ENCODE measurements around the gene TUBB4B. TPM values are rescaled to one million over a fixed set of nuclear protein-coding genes. Genes with fewer than 3 reads are reported as not detected.

Gene TUBB4B
- total RNA-seq, 1 experiment from 2014 or later = 424 TPM

DNA sequence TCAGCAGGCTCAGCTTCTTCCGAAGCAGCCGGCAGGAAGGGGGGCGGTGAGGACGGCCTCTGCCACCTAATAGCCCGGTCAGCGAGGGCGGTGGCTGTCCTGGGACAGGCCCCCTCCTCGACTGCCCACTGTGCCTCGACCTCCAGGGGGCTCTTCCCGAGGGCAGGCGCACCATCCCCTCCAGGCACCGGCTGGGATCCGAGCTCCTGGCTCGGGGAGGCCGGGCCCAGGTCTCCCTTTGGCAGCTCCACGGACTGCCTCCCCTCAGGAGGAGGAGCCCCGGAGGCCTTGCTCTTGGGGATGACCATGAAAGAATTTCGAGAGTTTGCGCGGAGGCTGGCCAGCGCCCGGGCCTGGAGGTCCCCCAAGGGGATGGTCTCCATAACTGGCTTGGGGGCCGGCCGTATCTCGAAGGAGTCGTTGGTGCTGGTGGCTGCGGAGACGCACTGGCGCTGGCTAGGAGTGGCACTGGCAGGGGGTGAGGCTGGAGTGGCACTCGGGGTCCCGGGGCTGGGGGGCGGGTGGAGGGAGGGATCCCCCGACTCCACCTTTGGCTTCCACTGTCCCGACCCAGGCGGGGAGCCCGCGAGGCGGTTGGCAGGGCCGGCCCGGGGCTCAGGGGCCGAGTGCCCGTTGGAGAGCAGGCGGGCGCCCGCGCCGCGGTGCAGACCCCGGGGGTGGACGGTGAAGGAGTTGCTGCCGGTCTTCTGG is 41.5 kb upstream of the TUBB4B start:
- BruUV-seq (replicated peaks) = no TSS peak
- Histone ChIP-seq H3K79me2 (ENCODE audit: low read length) (peaks cover 48% of the 10 kb centered on the region), H3K27ac (ENCODE audit: low read length) (no peak overlapping the region)

DNA sequence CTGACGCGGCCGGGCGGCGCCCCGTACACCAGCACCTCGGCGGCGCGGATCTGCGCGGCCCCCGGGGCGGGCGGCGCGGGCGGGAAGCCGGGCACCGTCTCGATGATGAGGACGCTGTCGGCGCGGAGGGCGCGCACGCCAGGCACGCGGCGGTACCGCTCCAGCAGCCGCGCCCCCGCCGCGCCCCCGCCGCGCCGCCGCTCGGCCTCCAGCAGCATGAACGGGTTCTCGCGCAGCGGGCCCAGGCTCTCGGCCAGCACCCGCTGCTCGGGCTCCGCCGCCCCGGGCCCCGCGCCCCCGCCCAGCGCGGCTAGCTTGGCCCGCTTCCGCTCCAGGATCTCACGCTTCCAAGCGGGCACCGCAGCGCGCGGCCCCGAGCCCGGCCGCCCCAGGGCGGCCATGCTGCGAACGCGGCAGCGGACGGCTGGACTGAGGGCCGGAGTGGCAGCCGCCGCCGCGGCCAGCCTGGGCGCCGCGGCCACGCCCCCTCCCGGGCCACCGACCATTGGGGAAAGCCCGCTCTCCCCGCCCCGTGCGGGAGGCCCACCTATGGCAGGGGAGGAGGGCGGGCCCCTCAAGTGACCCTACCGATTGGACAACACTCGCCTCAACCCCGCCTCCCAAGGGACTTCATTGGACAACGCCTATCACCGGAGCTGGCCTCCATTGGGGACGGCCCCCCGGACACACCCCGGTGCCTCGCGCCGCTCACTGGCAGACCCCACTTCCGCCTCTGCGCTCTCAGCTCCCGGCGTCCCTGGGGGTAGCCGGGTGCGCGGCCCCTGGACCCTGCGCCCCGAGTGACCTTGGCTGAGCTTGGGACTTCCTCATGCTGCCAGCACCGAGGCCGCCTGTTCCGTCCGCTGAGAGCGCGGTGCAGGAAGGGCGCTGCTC is 40.5 kb upstream of the TUBB4B start, which contains the start of gene TPRN:
TPRN (minus strand) TSS at position 431 of the 894 bp plus-strand sequence; CDS start at position 401, 30 bp downstream.
- no peaks in the 10 kb centered on the region for H3K9me3 ChIP-seq (ENCODE audit: low read length)
- H3K36me3 ChIP-seq (ENCODE audit: low read depth, low read length) = no peaks in the 10 kb centered on the region
- intact Hi-C loops (cut with micrococcal nuclease) = no loop called here
- peak within 1 kb of the TSS; percentile 73 for H2AFZ ChIP-seq (ENCODE audit: low read length)
- H3K27me3 ChIP-seq (ENCODE audit: low read length) = no peaks in the 10 kb centered on the region
- H3K27ac ChIP-seq (ENCODE audit: low read length) = peak within 1 kb of the TSS; percentile 25; the same call in 1 of the 2 replicates
- H3K4me2 ChIP-seq (ENCODE audit: low read length) = peak within 1 kb of the TSS; percentile 99
- BruUV-seq (replicated peaks) = no TSS peak
- ATAC-seq = peak; percentile 84
- H4K20me1 ChIP-seq (ENCODE audit: low read length) = peaks cover 14% of the 10 kb centered on the region; the same call in 1 of the 2 replicates
- ChIA-PET CTCF (no interaction called here), POLR2A (ENCODE audit: unreplicated experiment) (interaction anchor here (0.5 kb wide), 1 partner anchor 42 kb away, joined by 3 read pairs; no protein-coding TSS in a partner anchor)
- H3K4me3 ChIP-seq (ENCODE audit: low read length) = peak within 1 kb of the TSS; percentile 83
- DNase-seq = peak; percentile 97
- no peaks in the 10 kb centered on the region for H3K9me2 ChIP-seq (replicated peaks; ENCODE audit: low read length)
- no peaks in the 10 kb centered on the region for H3F3A ChIP-seq (ENCODE audit: low read length, unreplicated experiment)
- H3K9ac ChIP-seq (ENCODE audit: low read length) = peak within 1 kb of the TSS; percentile 74
- H3K79me2 ChIP-seq (ENCODE audit: low read length) = peaks cover 52% of the 10 kb centered on the region
- peaks cover 41% of the 10 kb centered on the region for H3K4me1 ChIP-seq (ENCODE audit: insufficient read depth, low read length)
- TF ChIP-seq EZH2phosphoT487 (IDR thresholded peaks at IDR 0.05; ENCODE audit: borderline replicate concordance, low read length) (no peak), EZH2 (IDR thresholded peaks at IDR 0.05; ENCODE audit: low read length, unreplicated experiment) (no peak)
- TF ChIP-seq, protein P1, sequence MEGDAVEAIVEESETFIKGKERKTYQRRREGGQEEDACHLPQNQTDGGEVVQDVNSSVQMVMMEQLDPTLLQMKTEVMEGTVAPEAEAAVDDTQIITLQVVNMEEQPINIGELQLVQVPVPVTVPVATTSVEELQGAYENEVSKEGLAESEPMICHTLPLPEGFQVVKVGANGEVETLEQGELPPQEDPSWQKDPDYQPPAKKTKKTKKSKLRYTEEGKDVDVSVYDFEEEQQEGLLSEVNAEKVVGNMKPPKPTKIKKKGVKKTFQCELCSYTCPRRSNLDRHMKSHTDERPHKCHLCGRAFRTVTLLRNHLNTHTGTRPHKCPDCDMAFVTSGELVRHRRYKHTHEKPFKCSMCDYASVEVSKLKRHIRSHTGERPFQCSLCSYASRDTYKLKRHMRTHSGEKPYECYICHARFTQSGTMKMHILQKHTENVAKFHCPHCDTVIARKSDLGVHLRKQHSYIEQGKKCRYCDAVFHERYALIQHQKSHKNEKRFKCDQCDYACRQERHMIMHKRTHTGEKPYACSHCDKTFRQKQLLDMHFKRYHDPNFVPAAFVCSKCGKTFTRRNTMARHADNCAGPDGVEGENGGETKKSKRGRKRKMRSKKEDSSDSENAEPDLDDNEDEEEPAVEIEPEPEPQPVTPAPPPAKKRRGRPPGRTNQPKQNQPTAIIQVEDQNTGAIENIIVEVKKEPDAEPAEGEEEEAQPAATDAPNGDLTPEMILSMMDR (conservative IDR thresholded peaks at IDR 0.05; ENCODE audit: low read depth, low read length) = no peak

More for the DNA sequence above, 41.5 kb upstream of the TUBB4B start:
- ATAC-seq (no peak), DNase-seq (no peak)
- Histone ChIP-seq H3K4me1 (ENCODE audit: insufficient read depth, low read length) (peaks cover 51% of the 10 kb centered on the region), H3K36me3 (ENCODE audit: low read depth, low read length) (no peaks in the 10 kb centered on the region), H3K9ac (ENCODE audit: low read length) (no peak overlapping the region; the same call in 1 of the 2 replicates), H3K4me2 (ENCODE audit: low read length) (peak overlapping the region; percentile 89), H3K4me3 (ENCODE audit: low read length) (peak overlapping the region; percentile 68), H2AFZ (ENCODE audit: low read length) (no peak overlapping the region), H3K9me3 (ENCODE audit: low read length) (no peaks in the 10 kb centered on the region), H4K20me1 (ENCODE audit: low read length) (peaks cover 14% of the 10 kb centered on the region; the same call in 1 of the 2 replicates), H3K9me2 (replicated peaks; ENCODE audit: low read length) (no peaks in the 10 kb centered on the region), H3F3A (ENCODE audit: low read length, unreplicated experiment) (no peaks in the 10 kb centered on the region), H3K27me3 (ENCODE audit: low read length) (no peaks in the 10 kb centered on the region)
- TF ChIP-seq EZH2 (IDR thresholded peaks at IDR 0.05; ENCODE audit: low read length, unreplicated experiment) (no peak), EZH2phosphoT487 (IDR thresholded peaks at IDR 0.05; ENCODE audit: borderline replicate concordance, low read length) (no peak)
- TF ChIP-seq, protein P1 (conservative IDR thresholded peaks at IDR 0.05; ENCODE audit: low read depth, low read length) = no peak
- CTCF ChIA-PET = no interaction called here
- intact Hi-C loops (cut with micrococcal nuclease) = no loop called here
- POLR2A ChIA-PET (ENCODE audit: unreplicated experiment) = no interaction called here

Data from PC-3 (cell line).